GM18870 (cell line): ENCODE measurements around the gene FAM184B.

Experiments
- ATAC-seq: cut with Tn5 transposase; IDR thresholded peaks from one replicate; pipeline ENCODE4 v1.9.1; 2021; ENCODE audit warnings: moderate library complexity; ENCODE audit not compliant: unreplicated experiment

The FAM184B gene

GRCh38 chr4:17646693-17647092 is 134.7 kb downstream of the FAM184B start:
- ATAC-seq = no peak

GRCh38 chr4:17642398-17642783 is 139.0 kb downstream of the FAM184B start:
- ATAC-seq = no peak

GRCh38 chr4:17639136-17639535 is 142.3 kb downstream of the FAM184B start:
- no peak for ATAC-seq

- peak; percentile 82 for ATAC-seq
Observed at GRCh38 chr4:17636696-17637622, 144.5 kb downstream of the FAM184B start.

- ATAC-seq = no peak
Observed at GRCh38 chr4:17636341-17636695, 145.1 kb downstream of the FAM184B start.

- ATAC-seq = no peak
Observed at GRCh38 chr4:17635056-17635455, 146.4 kb downstream of the FAM184B start.

GRCh38 chr4:17633600-17633999 is 147.8 kb downstream of the FAM184B start:
- ATAC-seq = no peak

GRCh38 chr4:17630228-17630627 is 151.2 kb downstream of the FAM184B start:
- ATAC-seq = no peak

GRCh38 chr4:17624821-17625220 is 156.6 kb downstream of the FAM184B start:
- no peak for ATAC-seq

- ATAC-seq = no peak
Observed at GRCh38 chr4:17623451-17624001, 157.9 kb downstream of the FAM184B start.

- ATAC-seq = no peak
Observed at GRCh38 chr4:17619416-17620105, 161.9 kb downstream of the FAM184B start.

GRCh38 chr4:17618926-17619325 is 162.5 kb downstream of the FAM184B start:
- no peak for ATAC-seq

- no peak for ATAC-seq
Observed at GRCh38 chr4:17616283-17616682, 165.1 kb downstream of the FAM184B start.

- peak; percentile 91 for ATAC-seq
Observed at GRCh38 chr4:17614416-17615299, 166.8 kb downstream of the FAM184B start, which contains the start of gene MED28. Gene MED28 (plus strand): TSS chr4:17614641. CDS start chr4:17614655, 14 bp downstream.

GRCh38 chr4:17613761-17614415 is 167.5 kb downstream of the FAM184B start:
- ATAC-seq = peak; percentile 56

- ATAC-seq = no peak
Observed at GRCh38 chr4:17605236-17605635, 176.2 kb downstream of the FAM184B start.

- ATAC-seq = no peak
Observed at GRCh38 chr4:17599826-17600225, 181.6 kb downstream of the FAM184B start.

GRCh38 chr4:17597517-17597916 is 183.9 kb downstream of the FAM184B start:
- ATAC-seq = no peak

- ATAC-seq = peak; percentile 87
Observed at GRCh38 chr4:17595471-17596005, 185.9 kb downstream of the FAM184B start.

GRCh38 chr4:17589355-17589754 is 192.1 kb downstream of the FAM184B start:
- ATAC-seq = no peak
